NCI-H1436 (cell line): Measurements from ENCODE around the gene JAK1.
A peak's percentile ranks its signal among the peaks of the same experiment; 100 is the strongest.
"Not testable (repeated sequence)": the region's sequence is repeated elsewhere in the genome, so short reads cannot be mapped to it uniquely, and the experiment has no call there.

ENCODE experiments used
- DNase-seq: peaks from one replicate; lab custom pipeline; 2025; lab: John Stamatoyannopoulos, UW

Gene JAK1

GRCh38 chr1:64966158-64966971 is at the start of gene JAK1:
TSS of gene JAK1 (minus strand) at chr1:64966549. CDS start at chr1:64886264, 80,285 bp downstream.
- DNase-seq: peak; percentile 83

GRCh38 chr1:65014321-65014720 is 48.0 kb upstream of the JAK1 start:
- DNase-seq: no peak

GRCh38 chr1:65011983-65012382 is 45.6 kb upstream of the JAK1 start:
- no peak for DNase-seq

- no peak for DNase-seq
Observed at GRCh38 chr1:65009724-65010420, 43.5 kb upstream of the JAK1 start.

- DNase-seq: no peak
Observed at GRCh38 chr1:65009176-65009575, 42.8 kb upstream of the JAK1 start.

GRCh38 chr1:65006806-65007205 is 40.5 kb upstream of the JAK1 start:
- DNase-seq: no peak

- no peak for DNase-seq
Observed at GRCh38 chr1:65003316-65003664, 36.9 kb upstream of the JAK1 start.

GRCh38 chr1:65002508-65003315 is 36.4 kb upstream of the JAK1 start:
- DNase-seq: no peak

GRCh38 chr1:65002156-65002507 is 35.8 kb upstream of the JAK1 start:
- DNase-seq: no peak

GRCh38 chr1:65001231-65001792 is 35.0 kb upstream of the JAK1 start:
- DNase-seq: no peak

- not testable (repeated sequence) for DNase-seq
Observed at GRCh38 chr1:64998425-64998948, 32.1 kb upstream of the JAK1 start.

GRCh38 chr1:64996541-64997257 is 30.4 kb upstream of the JAK1 start:
- no peak for DNase-seq

GRCh38 chr1:64995316-64995715 is 29.0 kb upstream of the JAK1 start:
- DNase-seq: no peak

GRCh38 chr1:64986903-64987871 is 20.8 kb upstream of the JAK1 start:
- DNase-seq: no peak

- no peak for DNase-seq
Observed at GRCh38 chr1:64984737-64985136, 18.4 kb upstream of the JAK1 start.

- no peak for DNase-seq
Observed at GRCh38 chr1:64984106-64984505, 17.8 kb upstream of the JAK1 start.

GRCh38 chr1:64983110-64983509 is 16.8 kb upstream of the JAK1 start:
- DNase-seq: no peak

- no peak for DNase-seq
Observed at GRCh38 chr1:64981601-64982533, 15.5 kb upstream of the JAK1 start.
